Fibroblast of upper back skin (primary cell): ENCODE measurements around the gene PFAS.
"Not testable (repeated sequence)": the region's sequence is repeated elsewhere in the genome, so short reads cannot be mapped to it uniquely, and the experiment has no call there.

Experiments
- DNase-seq: peaks from one replicate; pipeline ENCODE4 v3.0.0-alpha.2; 2013

Gene PFAS

GRCh38 chr17:8225813-8226535, 23.1 kb upstream of the PFAS start:
- peak; percentile 92 for DNase-seq

GRCh38 chr17:8226536-8227237, 22.4 kb upstream of the PFAS start:
- peak; percentile 91 for DNase-seq

GRCh38 chr17:8227238-8227581, 21.9 kb upstream of the PFAS start:
- DNase-seq: no peak

- DNase-seq: no peak
Observed at GRCh38 chr17:8231701-8232100, 17.4 kb upstream of the PFAS start.

- DNase-seq: no peak
Observed at GRCh38 chr17:8234361-8235270, 14.5 kb upstream of the PFAS start.

- no peak for DNase-seq
Observed at GRCh38 chr17:8235676-8236075, 13.4 kb upstream of the PFAS start.

GRCh38 chr17:8237175-8237574, 11.9 kb upstream of the PFAS start:
- DNase-seq: no peak

- no peak for DNase-seq
Observed at GRCh38 chr17:8237886-8238285, 11.2 kb upstream of the PFAS start.

- no peak for DNase-seq
Observed at GRCh38 chr17:8243827-8244226, 5.3 kb upstream of the PFAS start.

- no peak for DNase-seq
Observed at GRCh38 chr17:8244768-8245167, 4.3 kb upstream of the PFAS start.

GRCh38 chr17:8249621-8250500, 772 bp downstream of the PFAS start:
- no peak for DNase-seq

GRCh38 chr17:8251411-8251810, 2.3 kb downstream of the PFAS start:
- not testable (repeated sequence) for DNase-seq

- DNase-seq: no peak
Observed at GRCh38 chr17:8253801-8254200, 4.7 kb downstream of the PFAS start.

GRCh38 chr17:8254881-8255280, 5.8 kb downstream of the PFAS start:
- no peak for DNase-seq

- no peak for DNase-seq
Observed at GRCh38 chr17:8255499-8255898, 6.4 kb downstream of the PFAS start.

- DNase-seq: no peak
Observed at GRCh38 chr17:8256291-8256690, 7.2 kb downstream of the PFAS start.

- no peak for DNase-seq
Observed at GRCh38 chr17:8256691-8257090, 7.6 kb downstream of the PFAS start.

- no peak for DNase-seq
Observed at GRCh38 chr17:8257801-8258200, 8.7 kb downstream of the PFAS start.

- DNase-seq: no peak
Observed at GRCh38 chr17:8264320-8264719, 15.2 kb downstream of the PFAS start.

GRCh38 chr17:8264836-8265542, 15.9 kb downstream of the PFAS start:
- no peak for DNase-seq

- no peak for DNase-seq
Observed at GRCh38 chr17:8266648-8267479, 17.8 kb downstream of the PFAS start.
